ENCODE results near the gene HDAC4. TPM values are rescaled to one million over a fixed set of nuclear protein-coding genes. Genes with fewer than 3 reads are reported as not detected.

Gene HDAC4
- total and polyA plus RNA-seq, 2 of the 8 experiments (the other 6 are each of a cell fraction or from before 2014, with no cell fraction given) = 15.4 to 31.5 TPM

- TF ChIP-seq CHD7 (IDR thresholded peaks at IDR 0.05; ENCODE audit: insufficient replicate concordance, low read length) (no peak), CTBP2 (IDR thresholded peaks at IDR 0.05; ENCODE audit: borderline replicate concordance, insufficient read depth, insufficient read length, low read length) (no peak), SIX5 (IDR thresholded peaks at IDR 0.05; ENCODE audit: low read depth, low read length) (no peak), JUND (IDR thresholded peaks at IDR 0.05; ENCODE audit: low read length) (no peak), CHD1 (IDR thresholded peaks at IDR 0.05; ENCODE audit: low read depth, low read length) (no peak), POLR2A (IDR thresholded peaks at IDR 0.05; ENCODE audit: control extremely low read depth in 1 of 2, low read depth in 2 of 2, low read length in 2 of 2) (no peak), EP300 (IDR thresholded peaks at IDR 0.05; ENCODE audit: borderline replicate concordance in 1 of 2, low read depth in 2 of 2, low read length in 2 of 2) (no peak), MAX (IDR thresholded peaks at IDR 0.05) (no peak), SIN3A (conservative IDR thresholded peaks at IDR 0.05 in 1 of 2, IDR thresholded peaks at IDR 0.05 in 1 of 2; ENCODE audit: low read depth in 1 of 2, low read length in 2 of 2) (no peak)
These were observed 166.3 kb downstream of the HDAC4 start (continued) for GRCh38 chr2:239234191-239235175.

Measured in H1 (cell line).